ENCODE results near the gene MICAL3. TPM values are rescaled to one million over a fixed set of nuclear protein-coding genes. Genes with fewer than 3 reads are reported as not detected.

The MICAL3 gene
- polyA plus RNA-seq, 1 donor from 2014 or later: 28.1 TPM

GRCh38 chr22:17754233-17754925 is 270.0 kb downstream of the MICAL3 start:
- no peak for TF ChIP-seq MXI1 (conservative IDR thresholded peaks at IDR 0.05; ENCODE audit: poor library complexity, severe bottlenecking)
- no peaks in the 10 kb centered on the region for H3K9me2 ChIP-seq (ENCODE audit: insufficient read depth, low read length)
- H2AFZ ChIP-seq (ENCODE audit: low read depth, low read length): no peak overlapping the region
- no peaks in the 10 kb centered on the region for H4K20me1 ChIP-seq (ENCODE audit: insufficient read depth)
- no peaks in the 10 kb centered on the region for H3F3A ChIP-seq (ENCODE audit: insufficient read depth, low read length, poor library complexity, severe bottlenecking)
- no peak overlapping the region for H3K4me3 ChIP-seq (ENCODE audit: low read length)
- H3K79me2 ChIP-seq (replicated peaks; ENCODE audit: insufficient read depth, low read length): no peaks in the 10 kb centered on the region
- no peak overlapping the region for H3K27ac ChIP-seq (ENCODE audit: low read length)
- H3K9ac ChIP-seq (ENCODE audit: low read length): no peak overlapping the region
- H3K9me3 ChIP-seq (ENCODE audit: low read length): no peaks in the 10 kb centered on the region
- H3K4me2 ChIP-seq (ENCODE audit: low read length): no peak overlapping the region
- H3K36me3 ChIP-seq (ENCODE audit: insufficient read depth, low read length): no peaks in the 10 kb centered on the region
- H3K27me3 ChIP-seq (ENCODE audit: insufficient read depth, low read depth, low read length): no peaks in the 10 kb centered on the region

- no peaks in the 10 kb centered on the region for H3K9me3 ChIP-seq (ENCODE audit: low read length)
- no peaks in the 10 kb centered on the region for H3K27me3 ChIP-seq (ENCODE audit: insufficient read depth, low read depth, low read length)
- H3K36me3 ChIP-seq (ENCODE audit: insufficient read depth, low read length): no peaks in the 10 kb centered on the region
- no peaks in the 10 kb centered on the region for H4K20me1 ChIP-seq (ENCODE audit: insufficient read depth)
- no peaks in the 10 kb centered on the region for H3F3A ChIP-seq (ENCODE audit: insufficient read depth, low read length, poor library complexity, severe bottlenecking)
- H3K9ac ChIP-seq (ENCODE audit: low read length): no peak overlapping the region
- no peak for TF ChIP-seq EP300 (conservative IDR thresholded peaks at IDR 0.05; ENCODE audit: poor library complexity, severe bottlenecking)
- no peak for TF ChIP-seq RAD21 (conservative IDR thresholded peaks at IDR 0.05)
- TF ChIP-seq REST (IDR thresholded peaks at IDR 0.05; ENCODE audit: borderline replicate concordance): no peak
- TF ChIP-seq POLR2AphosphoS5 (IDR thresholded peaks at IDR 0.05): no peak
- no peak for TF ChIP-seq MXI1 (conservative IDR thresholded peaks at IDR 0.05; ENCODE audit: poor library complexity, severe bottlenecking)
- TF ChIP-seq EZH2 (IDR thresholded peaks at IDR 0.05; ENCODE audit: borderline replicate concordance, insufficient read depth, low read length, poor library complexity, severe bottlenecking): no peak
- no peak for TF ChIP-seq SMC3 (conservative IDR thresholded peaks at IDR 0.05; ENCODE audit: poor library complexity)
- no peak for TF ChIP-seq CTCF (IDR thresholded peaks at IDR 0.05; ENCODE audit: poor library complexity, severe bottlenecking)
- no peak for TF ChIP-seq TAF1 (IDR thresholded peaks at IDR 0.05; ENCODE audit: low read depth)
- no peak overlapping the region for H3K27ac ChIP-seq (ENCODE audit: low read length)
- no peaks in the 10 kb centered on the region for H3K79me2 ChIP-seq (replicated peaks; ENCODE audit: insufficient read depth, low read length)
- H3K4me2 ChIP-seq (ENCODE audit: low read length): no peak overlapping the region
- no peaks in the 10 kb centered on the region for H3K9me2 ChIP-seq (ENCODE audit: insufficient read depth, low read length)
- no peak overlapping the region for H3K4me3 ChIP-seq (ENCODE audit: low read length)
- no peak overlapping the region for H2AFZ ChIP-seq (ENCODE audit: low read depth, low read length)
Observed at GRCh38 chr22:17753401-17753989, 270.9 kb downstream of the MICAL3 start.

Data from neural cell (in vitro differentiated cells).